HepG2 (cell line): ENCODE data around the gene PDZD8. TPM values are rescaled to one million over a fixed set of nuclear protein-coding genes. Genes with fewer than 3 reads are reported as not detected.

Experiments used
- CEBPG ChIP-seq: IDR thresholded peaks from 2 replicates; pipeline ENCODE4 v1.6.1; 2016
- CERS6 ChIP-seq: sonication (generic); formaldehyde crosslinking; IDR thresholded peaks from 2 replicates; pipeline ENCODE4 v1.5.0; 2020; ENCODE audit warnings: missing genetic modification reagents
- ESRRA ChIP-seq: sonication (generic); formaldehyde crosslinking; IDR thresholded peaks from 2 replicates; pipeline ENCODE4 v1.5.1; 2020; ENCODE audit warnings: mild to moderate bottlenecking, low read depth, missing genetic modification reagents
- FOXA3 ChIP-seq: IDR thresholded peaks from 2 replicates; pipeline ENCODE4 v1.6.1; 2016; ENCODE audit warnings: missing genetic modification reagents, missing compliant biosample characterization
- HINFP ChIP-seq: sonication (generic); formaldehyde crosslinking; IDR thresholded peaks from 2 replicates; pipeline ENCODE4 v1.4.0; 2020; ENCODE audit warnings: low read depth, mild to moderate bottlenecking, missing genetic modification reagents
- HNRNPK ChIP-seq: fragments of 200-400 bp; formaldehyde crosslinking; IDR thresholded peaks from 2 replicates; pipeline ENCODE4 v1.6.1; 2018; ENCODE audit warnings: low read length, low read depth, moderate library complexity, mild to moderate bottlenecking; ENCODE audit not compliant: poor library complexity, severe bottlenecking
- KLF15 ChIP-seq: sonication (generic); formaldehyde crosslinking; IDR thresholded peaks from 2 replicates; pipeline ENCODE4 v1.8.1; 2023; ENCODE audit warnings: borderline replicate concordance, mild to moderate bottlenecking, inconsistent platforms, missing genetic modification reagents, mixed read lengths
- NFIC ChIP-seq: IDR thresholded peaks from 2 replicates; pipeline ENCODE4 v1.6.1; 2012; ENCODE audit warnings: mild to moderate bottlenecking, low read length, inconsistent platforms
- SMAD1 ChIP-seq: sonication (generic); formaldehyde crosslinking; IDR thresholded peaks from 2 replicates; pipeline ENCODE4 v1.4.0; 2020; ENCODE audit warnings: missing genetic modification reagents, low read depth, mild to moderate bottlenecking, borderline replicate concordance
- SNAI1 ChIP-seq: sonication (generic); formaldehyde crosslinking; IDR thresholded peaks from 2 replicates; pipeline ENCODE4 v1.5.0; 2020; ENCODE audit warnings: mild to moderate bottlenecking, missing genetic modification reagents, borderline replicate concordance
- SP140L ChIP-seq: sonication (generic); formaldehyde crosslinking; IDR thresholded peaks from 2 replicates; pipeline ENCODE4 v1.4.0; 2020; ENCODE audit warnings: missing genetic modification reagents, borderline replicate concordance
- SRSF1 ChIP-seq: fragments of 200-400 bp; formaldehyde crosslinking; optimal IDR thresholded peaks from 2 replicates; pipeline ENCODE3; 2017; ENCODE audit warnings: mild to moderate bottlenecking, low read depth, low read length, moderate library complexity
- ZNF350 ChIP-seq: sonication (generic); formaldehyde crosslinking; IDR thresholded peaks from 2 replicates; pipeline ENCODE4 v1.4.0; 2020; ENCODE audit warnings: mild to moderate bottlenecking, low read depth, missing genetic modification reagents, borderline replicate concordance
- ZNF362 ChIP-seq: sonication (generic); formaldehyde crosslinking; IDR thresholded peaks from 2 replicates; pipeline ENCODE4 v1.4.0; 2020; ENCODE audit warnings: missing genetic modification reagents, mild to moderate bottlenecking, borderline replicate concordance
- polyA plus RNA-seq, 8 experiments: library from polyadenylated mRNA; depleted of rRNA in 3 of 8; stranded (reverse) in 7 of 8; unstranded in 1 of 8; fragments of >200 nt; fragmentation: Illumina TruSeq in 4 of 8; extraction: Trizol in 4 of 8; gene quantifications; 2 replicates each; pipeline versions ENCODE4 v1.2.1 to v1.2.3, GENCODE V29; 2011 to 2016; ENCODE audit warnings: low read depth in 4 of 8, missing spikeins in 1 of 8, mixed read lengths in 1 of 8; ENCODE audit not compliant: insufficient read depth in 1 of 8
- total RNA-seq, 5 experiments: library from RNA; depleted of rRNA; stranded (reverse); fragments of >200 nt; fragmentation: Illumina TruSeq; extraction: Trizol; gene quantifications; 2 replicates each; pipeline ENCODE4 v1.2.3, GENCODE V29; 2016; ENCODE audit warnings: low read depth in 1 of 5
- TF ChIP-seq, protein P1 (sequence below): sonication (generic); formaldehyde crosslinking; IDR thresholded peaks from 2 replicates; pipeline ENCODE4 v1.4.0; 2020; ENCODE audit warnings: low read depth, mild to moderate bottlenecking, missing genetic modification reagents
- TF ChIP-seq, protein P2 (sequence below): sonication (generic); formaldehyde crosslinking; IDR thresholded peaks from 2 replicates; pipeline ENCODE4 v1.5.0; 2020; ENCODE audit warnings: mild to moderate bottlenecking, missing genetic modification reagents
- TF ChIP-seq, protein P3 (sequence below): sonication (generic); formaldehyde crosslinking; conservative IDR thresholded peaks from 2 replicates; pipeline ENCODE4 v1.8.0; 2022; ENCODE audit warnings: mild to moderate bottlenecking, moderate library complexity, missing genetic modification reagents

The PDZD8 gene
- total and polyA plus RNA-seq, 2 of the 13 experiments (the other 11 are each of a cell fraction or from before 2014, with no cell fraction given): 11.2 to 32.0 TPM

- no peak for TF ChIP-seq CERS6
- TF ChIP-seq FOXA3 (CRISPR knock-in tag): peak; percentile 97
- TF ChIP-seq HNRNPK: no peak
- no peak; the same call in 1 of the 2 replicates for TF ChIP-seq CEBPG (CRISPR knock-in tag)
- TF ChIP-seq SNAI1 (CRISPR knock-in tag): no peak
- TF ChIP-seq SRSF1: no peak
- no peak for TF ChIP-seq HINFP (CRISPR knock-in tag)
- TF ChIP-seq, protein P1, sequence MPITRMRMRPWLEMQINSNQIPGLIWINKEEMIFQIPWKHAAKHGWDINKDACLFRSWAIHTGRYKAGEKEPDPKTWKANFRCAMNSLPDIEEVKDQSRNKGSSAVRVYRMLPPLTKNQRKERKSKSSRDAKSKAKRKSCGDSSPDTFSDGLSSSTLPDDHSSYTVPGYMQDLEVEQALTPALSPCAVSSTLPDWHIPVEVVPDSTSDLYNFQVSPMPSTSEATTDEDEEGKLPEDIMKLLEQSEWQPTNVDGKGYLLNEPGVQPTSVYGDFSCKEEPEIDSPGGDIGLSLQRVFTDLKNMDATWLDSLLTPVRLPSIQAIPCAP (CRISPR knock-in tag): no peak
- TF ChIP-seq, protein P2, sequence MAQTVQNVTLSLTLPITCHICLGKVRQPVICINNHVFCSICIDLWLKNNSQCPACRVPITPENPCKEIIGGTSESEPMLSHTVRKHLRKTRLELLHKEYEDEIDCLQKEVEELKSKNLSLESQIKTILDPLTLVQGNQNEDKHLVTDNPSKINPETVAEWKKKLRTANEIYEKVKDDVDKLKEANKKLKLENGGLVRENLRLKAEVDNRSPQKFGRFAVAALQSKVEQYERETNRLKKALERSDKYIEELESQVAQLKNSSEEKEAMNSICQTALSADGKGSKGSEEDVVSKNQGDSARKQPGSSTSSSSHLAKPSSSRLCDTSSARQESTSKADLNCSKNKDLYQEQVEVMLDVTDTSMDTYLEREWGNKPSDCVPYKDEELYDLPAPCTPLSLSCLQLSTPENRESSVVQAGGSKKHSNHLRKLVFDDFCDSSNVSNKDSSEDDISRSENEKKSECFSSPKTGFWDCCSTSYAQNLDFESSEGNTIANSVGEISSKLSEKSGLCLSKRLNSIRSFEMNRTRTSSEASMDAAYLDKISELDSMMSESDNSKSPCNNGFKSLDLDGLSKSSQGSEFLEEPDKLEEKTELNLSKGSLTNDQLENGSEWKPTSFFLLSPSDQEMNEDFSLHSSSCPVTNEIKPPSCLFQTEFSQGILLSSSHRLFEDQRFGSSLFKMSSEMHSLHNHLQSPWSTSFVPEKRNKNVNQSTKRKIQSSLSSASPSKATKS (CRISPR knock-in tag): no peak
- TF ChIP-seq, protein P3, sequence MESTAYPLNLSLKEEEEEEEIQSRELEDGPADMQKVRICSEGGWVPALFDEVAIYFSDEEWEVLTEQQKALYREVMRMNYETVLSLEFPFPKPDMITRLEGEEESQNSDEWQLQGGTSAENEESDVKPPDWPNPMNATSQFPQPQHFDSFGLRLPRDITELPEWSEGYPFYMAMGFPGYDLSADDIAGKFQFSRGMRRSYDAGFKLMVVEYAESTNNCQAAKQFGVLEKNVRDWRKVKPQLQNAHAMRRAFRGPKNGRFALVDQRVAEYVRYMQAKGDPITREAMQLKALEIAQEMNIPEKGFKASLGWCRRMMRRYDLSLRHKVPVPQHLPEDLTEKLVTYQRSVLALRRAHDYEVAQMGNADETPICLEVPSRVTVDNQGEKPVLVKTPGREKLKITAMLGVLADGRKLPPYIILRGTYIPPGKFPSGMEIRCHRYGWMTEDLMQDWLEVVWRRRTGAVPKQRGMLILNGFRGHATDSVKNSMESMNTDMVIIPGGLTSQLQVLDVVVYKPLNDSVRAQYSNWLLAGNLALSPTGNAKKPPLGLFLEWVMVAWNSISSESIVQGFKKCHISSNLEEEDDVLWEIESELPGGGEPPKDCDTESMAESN (CRISPR knock-in tag): no peak
- no peak for TF ChIP-seq ZNF362 (CRISPR knock-in tag)
- TF ChIP-seq ESRRA (CRISPR knock-in tag): no peak
- TF ChIP-seq KLF15 (CRISPR knock-in tag): no peak
- peak; percentile 92 for TF ChIP-seq NFIC
- no peak for TF ChIP-seq SP140L (CRISPR knock-in tag)
- TF ChIP-seq ZNF350: no peak
- TF ChIP-seq SMAD1 (CRISPR knock-in tag): no peak
Measured at GRCh38 chr10:117360994-117361667, 14.1 kb downstream of the PDZD8 start (continued).
